Measurements from ENCODE around the gene ATP1B1. TPM values are rescaled to one million over a fixed set of nuclear protein-coding genes. Genes with fewer than 3 reads are reported as not detected.

ATP1B1 gene
- total RNA-seq, 1 experiment from 2014 or later: 44.4 TPM

- H3K36me3 Mint-ChIP-seq (ENCODE audit: insufficient read depth in 1 of 3, low read depth in 3 of 3): peaks cover 29 to 67% (median 59%) of the 10 kb centered on the region in 3 experiments
- H3K27me3 ChIP-seq (ENCODE audit: insufficient read depth, low read length): no peaks in the 10 kb centered on the region
- H4K8ac ChIP-seq (replicated peaks; ENCODE audit: insufficient read length, low read depth, low read length): no peak overlapping the region
- H2BK12ac ChIP-seq (ENCODE audit: insufficient read length, low read depth, low read length): no peak overlapping the region
- no peaks in the 10 kb centered on the region for H3K4me1 ChIP-seq (ENCODE audit: insufficient read depth, low read length)
- no peak overlapping the region for H2AFZ ChIP-seq (ENCODE audit: low read length)
- no peak overlapping the region for H2BK5ac ChIP-seq (ENCODE audit: insufficient read length, low read length)
- no peak overlapping the region for H3T11ph ChIP-seq (ENCODE audit: low read length)
- no peak overlapping the region for H3K56ac ChIP-seq (ENCODE audit: insufficient read length, low read depth, low read length)
- no peak overlapping the region for H3K4ac ChIP-seq (ENCODE audit: low read depth, low read length)
- H3K4me3 Mint-ChIP-seq: no peak overlapping the region
- H2BK20ac ChIP-seq (ENCODE audit: low read depth, low read length, poor library complexity, severe bottlenecking): no peak overlapping the region
- no peaks in the 10 kb centered on the region for H4K20me1 ChIP-seq (ENCODE audit: control insufficient read depth, insufficient read depth, insufficient read length)
- no peaks in the 10 kb centered on the region for H3K79me1 ChIP-seq (ENCODE audit: insufficient read depth, low read depth, low read length, poor library complexity, severe bottlenecking)
- H3K9me3 ChIP-seq (ENCODE audit: control insufficient read depth, low read depth, low read length): no peaks in the 10 kb centered on the region
- H3K4me2 ChIP-seq (ENCODE audit: insufficient read depth, insufficient read length, low read length): no peak overlapping the region
- no peak overlapping the region for H3K27ac Mint-ChIP-seq
- H3K9me3 Mint-ChIP-seq: no peaks in the 10 kb centered on the region
- peaks cover 6% of the 10 kb centered on the region in 2 experiments for H3K4me1 Mint-ChIP-seq
- H2BK15ac ChIP-seq (ENCODE audit: low read depth, low read length): no peak overlapping the region
- no peaks in the 10 kb centered on the region for H3K23me2 ChIP-seq (ENCODE audit: insufficient read length, low read depth, low read length, poor library complexity, severe bottlenecking)
- no peak overlapping the region for H2AK5ac ChIP-seq (ENCODE audit: insufficient read length, low read length)
- no peak overlapping the region for H4K91ac ChIP-seq (ENCODE audit: insufficient read length, low read depth, low read length)
- H3K23ac ChIP-seq (ENCODE audit: insufficient read length, low read depth, low read length): no peak overlapping the region
- H3K9ac ChIP-seq (ENCODE audit: extremely low read depth, insufficient read length, low read length): no peak overlapping the region
- H3K79me2 ChIP-seq (ENCODE audit: insufficient read depth, low read length): peaks cover 3% of the 10 kb centered on the region; the same call in 1 of the 2 replicates
- H3K14ac ChIP-seq (ENCODE audit: insufficient read depth, low read length): no peak overlapping the region
- H3K27ac ChIP-seq (ENCODE audit: insufficient read length, low read depth, low read length): no peak overlapping the region
- DNase-seq: no peak
- no CpG with 5 or more reads among the region's 3 CpGs for WGBS (ENCODE audit: extremely low coverage, insufficient read length, low lambda C conversion rate)
- no peak overlapping the region for H4K5ac ChIP-seq (ENCODE audit: insufficient read length, low read depth, low read length)
- H2BK120ac ChIP-seq (ENCODE audit: low read depth, low read length, poor library complexity, severe bottlenecking): no peak overlapping the region
- H3K18ac ChIP-seq (ENCODE audit: insufficient read length, low read depth, low read length): no peak overlapping the region
- no peaks in the 10 kb centered on the region for H3K27me3 Mint-ChIP-seq (ENCODE audit: low read depth)
- no peak for TF ChIP-seq CTCF (conservative IDR thresholded peaks at IDR 0.05)
These were observed 19.8 kb downstream of the ATP1B1 start for GRCh38 chr1:169126335-169126734.

All from H9 (cell line).